Amygdala (tissue), 56 donors: Measurements from ENCODE around the gene GTF2A1.

ENCODE experiments used
- DNase-seq, 56 donors: peaks; one replicate each; lab custom pipeline; 2025; lab: John Stamatoyannopoulos, UW

Gene GTF2A1

DNA sequence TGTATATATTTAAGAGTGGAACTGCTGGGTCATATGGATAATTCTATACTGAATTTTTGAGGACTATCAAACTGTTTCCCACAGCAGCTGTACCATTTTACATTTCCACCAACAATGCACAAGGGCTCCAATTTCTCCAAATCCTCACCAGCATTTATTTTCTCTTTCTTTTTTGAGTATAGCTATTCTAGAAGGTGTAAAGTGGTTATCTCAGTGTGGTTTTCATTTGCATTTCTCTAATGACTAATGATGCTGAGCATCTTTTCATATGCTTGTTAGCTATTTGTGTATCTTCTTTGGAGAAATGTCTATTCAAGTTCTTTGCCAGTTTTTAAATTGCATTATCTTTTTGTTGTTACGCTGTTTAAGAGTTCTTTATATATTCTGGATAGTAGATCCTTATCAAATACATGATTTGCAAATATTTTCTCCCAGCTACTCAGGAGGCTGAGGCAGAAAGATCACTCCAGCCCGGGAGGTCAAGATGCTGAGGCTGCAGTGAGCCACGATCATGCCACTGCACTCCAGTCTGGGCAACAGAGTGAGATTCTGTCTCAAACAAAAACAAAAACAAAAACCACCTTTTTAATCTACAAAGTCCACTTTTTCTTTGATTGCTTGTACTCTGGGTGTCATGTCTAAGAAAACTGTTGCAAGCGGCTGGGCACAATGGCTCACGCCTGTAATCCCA, 32.8 kb downstream of the GTF2A1 start:
- DNase-seq: no peak

DNA sequence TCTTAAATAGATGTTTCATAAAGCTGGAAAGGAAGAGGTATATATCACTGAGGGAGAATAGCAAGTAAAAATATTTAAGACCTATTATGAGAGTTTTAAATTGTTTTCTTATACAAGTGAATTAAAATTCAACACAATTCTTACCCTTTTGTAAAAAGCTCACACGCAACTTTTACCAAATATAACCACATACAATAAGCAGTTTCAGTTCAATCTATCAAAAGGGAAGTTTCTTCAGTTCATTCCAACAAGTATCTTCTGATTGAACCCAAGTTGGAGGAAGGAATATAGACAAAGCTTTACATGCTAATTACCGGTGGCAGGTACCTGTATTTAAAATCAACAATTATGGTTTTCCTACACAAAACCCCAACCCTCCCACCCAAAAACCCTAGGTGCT, 41.1 kb downstream of the GTF2A1 start:
- DNase-seq: no peak

DNA sequence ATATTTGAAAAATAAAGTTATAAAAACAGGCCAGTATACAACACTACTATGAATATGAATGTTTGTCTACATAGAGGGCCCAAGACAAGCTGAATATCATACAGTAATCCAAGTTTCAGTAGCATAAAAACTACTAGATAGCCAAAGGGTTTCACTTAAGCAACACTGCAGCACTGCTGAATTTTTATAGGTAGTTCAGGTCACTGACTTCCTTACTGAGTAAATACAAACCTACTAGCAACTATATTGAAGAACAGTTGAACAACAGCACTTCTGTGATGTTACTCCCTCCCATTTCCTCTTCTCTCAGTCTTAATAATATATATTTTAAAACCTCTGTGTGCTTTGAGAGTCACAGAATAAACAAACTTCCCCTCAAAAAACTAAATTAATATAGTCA, 42.7 kb downstream of the GTF2A1 start:
- DNase-seq: no peak

DNA sequence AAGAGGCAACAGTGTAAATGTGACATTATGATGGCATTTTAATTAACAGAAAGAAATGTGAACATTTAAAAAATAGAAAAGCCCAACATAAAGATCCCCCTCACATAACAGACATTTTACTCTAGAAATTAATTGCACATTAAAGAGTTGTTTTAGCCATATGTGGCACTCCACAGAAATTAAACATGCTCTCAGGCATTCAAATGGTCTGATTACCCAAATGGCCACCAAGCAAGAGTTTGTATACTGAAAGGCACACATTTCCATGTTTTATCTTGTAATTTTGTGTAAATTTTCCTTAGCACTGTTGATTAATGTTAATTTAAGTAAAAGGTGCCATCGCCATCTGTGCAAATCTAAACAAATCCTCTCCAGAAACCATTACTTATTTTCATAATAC, 43.5 kb downstream of the GTF2A1 start:
- DNase-seq: no peak

DNA sequence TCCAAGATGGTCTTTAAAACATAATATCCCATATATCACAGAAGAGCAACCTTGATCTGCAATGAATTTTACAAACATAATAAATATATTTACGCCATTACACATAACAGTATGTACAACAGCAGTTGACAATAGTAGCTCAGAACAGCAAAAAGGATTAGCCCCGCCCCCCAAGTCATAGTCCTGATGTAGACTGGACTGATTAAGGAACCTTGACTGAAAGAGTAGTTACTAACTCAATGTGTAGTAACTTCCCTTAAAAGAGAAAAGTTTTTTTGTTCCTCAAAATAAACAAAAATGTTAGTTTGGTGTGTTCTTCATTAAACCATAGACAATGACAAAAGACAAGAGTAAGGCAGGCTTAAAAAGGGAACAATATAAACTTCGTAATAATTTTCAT, 44.5 kb downstream of the GTF2A1 start:
- peak in 4 of 56 donors; percentile 2 to 23 (median 6) for DNase-seq

DNA sequence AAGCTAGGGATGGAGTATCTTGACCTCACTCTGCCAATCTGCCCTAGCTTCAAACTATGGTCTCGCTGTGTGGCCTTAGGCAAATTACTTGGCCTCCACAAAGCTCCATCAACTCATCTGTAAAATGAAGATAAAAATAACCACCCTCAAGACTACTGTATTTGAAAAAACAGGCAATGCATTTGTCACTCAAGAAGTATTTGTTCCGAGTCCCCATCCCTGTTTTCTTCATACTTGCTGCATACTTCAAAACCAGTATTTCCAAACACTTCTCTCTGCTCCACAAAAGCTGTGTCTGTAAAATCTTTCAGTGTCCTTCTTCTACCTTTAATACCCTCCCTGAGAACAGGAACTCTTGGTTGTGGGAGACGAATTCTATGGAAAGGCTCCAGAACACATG, 47.9 kb downstream of the GTF2A1 start:
- DNase-seq: no peak

DNA sequence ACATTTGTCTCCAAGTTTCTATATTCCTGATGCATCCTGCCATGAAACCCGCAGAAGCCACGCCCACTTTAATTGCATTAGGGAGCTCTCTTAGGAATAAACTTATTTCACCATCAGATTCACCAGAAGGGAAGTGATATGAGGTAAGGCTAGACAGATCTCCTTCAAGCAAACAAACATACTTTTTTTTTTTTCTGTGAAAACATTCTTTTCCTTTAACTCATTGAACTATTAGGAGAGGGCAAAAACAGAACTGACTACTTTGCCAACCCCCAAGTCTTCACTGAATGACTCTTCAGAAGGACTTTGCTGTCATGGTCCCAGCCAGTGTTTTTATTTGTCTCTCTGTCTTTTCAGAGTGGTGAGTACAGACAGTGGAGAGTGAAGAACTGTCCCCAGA, 48.4 kb downstream of the GTF2A1 start:
- no peak for DNase-seq

DNA sequence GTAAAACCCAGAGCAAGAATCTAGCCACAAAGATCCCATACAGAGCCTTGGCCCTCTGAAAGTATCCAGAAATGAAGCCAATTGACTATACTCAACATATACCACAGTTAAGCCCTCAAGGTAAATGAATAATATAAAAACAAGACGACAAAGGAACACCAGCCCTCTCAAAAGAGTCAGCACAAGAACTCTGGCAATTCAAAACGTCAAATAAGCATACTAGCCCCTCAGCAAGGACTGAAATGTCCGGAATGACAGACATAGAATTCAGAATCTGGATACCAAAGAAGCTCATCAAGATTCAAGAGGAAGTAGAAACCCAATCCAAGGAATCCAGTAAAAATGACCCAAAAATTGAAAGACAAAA, 49.9 kb downstream of the GTF2A1 start:
- no peak for DNase-seq

DNA sequence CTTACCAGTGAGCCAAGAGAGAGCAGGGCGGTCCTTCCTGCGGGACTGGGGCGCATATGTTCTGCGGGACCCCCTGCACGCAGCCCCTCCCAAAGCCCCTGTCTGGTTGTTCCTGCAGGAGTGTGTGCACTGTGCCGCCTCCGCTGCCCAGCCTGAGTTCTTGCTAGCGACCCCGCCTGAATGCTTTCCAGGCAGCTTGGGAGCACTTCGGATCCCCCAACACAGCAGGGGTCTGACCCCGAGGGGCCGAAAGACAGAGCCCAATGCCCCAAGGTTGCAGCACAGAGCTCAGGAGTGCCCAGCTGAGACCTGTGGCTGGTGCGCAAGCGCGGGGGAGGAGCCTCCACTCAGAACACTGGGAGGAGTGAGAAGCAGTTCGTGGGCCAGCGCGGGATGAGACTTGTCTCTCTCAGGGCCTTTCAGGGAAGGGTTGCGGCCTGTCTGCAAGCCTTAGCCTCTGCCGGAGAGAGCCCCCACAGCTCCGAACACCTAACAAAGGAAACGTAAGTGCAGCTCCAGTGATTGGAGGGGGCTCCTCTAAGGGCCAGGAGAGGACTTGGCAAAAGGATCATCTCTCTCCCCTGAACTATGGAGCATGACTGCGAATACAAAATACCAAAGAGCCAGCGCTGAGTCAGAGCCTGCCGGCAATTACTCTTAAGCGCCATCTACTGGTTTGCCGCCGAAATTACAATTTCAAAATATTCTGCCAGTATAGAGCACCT, 50.5 kb downstream of the GTF2A1 start:
- peak; percentile 72 to 96 (median 90) for DNase-seq

DNA sequence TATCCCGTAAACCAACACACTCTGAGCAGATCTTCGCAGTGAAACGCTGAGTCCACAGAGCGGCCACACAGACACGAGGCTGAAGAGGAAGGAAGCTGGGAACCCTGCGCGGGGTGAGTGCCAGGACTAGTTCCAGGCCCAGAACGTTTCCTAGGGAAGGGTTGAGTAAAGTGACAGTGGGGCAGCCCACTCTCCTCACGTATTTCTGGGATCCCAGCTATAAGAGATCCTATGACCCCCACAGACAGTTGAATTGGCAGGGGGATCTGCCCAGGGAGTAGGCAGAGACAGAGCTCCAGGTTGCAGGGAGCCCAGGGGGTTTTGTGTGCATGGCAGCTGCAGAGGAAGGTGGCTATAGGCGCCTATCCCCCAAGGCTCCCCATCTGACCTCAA, 51.1 kb downstream of the GTF2A1 start:
- peak in 45 of 56 donors; percentile 11 to 82 (median 56) for DNase-seq

DNA sequence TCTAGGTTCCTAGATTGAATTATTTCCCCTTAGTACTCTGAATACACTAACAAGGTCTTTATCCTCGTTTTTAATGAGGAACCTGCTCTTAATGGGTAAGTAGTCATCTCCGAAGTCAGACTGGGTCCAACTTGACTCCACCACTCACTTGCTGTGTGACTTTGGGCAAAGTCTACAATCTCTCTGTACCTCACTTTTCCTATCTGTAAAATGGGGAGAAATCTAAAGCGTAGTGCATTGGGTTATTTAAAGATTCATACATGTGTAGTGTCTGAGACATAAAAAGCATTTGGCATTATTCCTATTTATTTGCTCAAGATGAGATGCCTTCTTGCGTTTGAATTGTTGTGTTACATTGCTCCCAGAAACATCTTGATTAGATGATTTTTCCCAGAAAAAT, 51.5 kb downstream of the GTF2A1 start:
- DNase-seq: no peak

DNA sequence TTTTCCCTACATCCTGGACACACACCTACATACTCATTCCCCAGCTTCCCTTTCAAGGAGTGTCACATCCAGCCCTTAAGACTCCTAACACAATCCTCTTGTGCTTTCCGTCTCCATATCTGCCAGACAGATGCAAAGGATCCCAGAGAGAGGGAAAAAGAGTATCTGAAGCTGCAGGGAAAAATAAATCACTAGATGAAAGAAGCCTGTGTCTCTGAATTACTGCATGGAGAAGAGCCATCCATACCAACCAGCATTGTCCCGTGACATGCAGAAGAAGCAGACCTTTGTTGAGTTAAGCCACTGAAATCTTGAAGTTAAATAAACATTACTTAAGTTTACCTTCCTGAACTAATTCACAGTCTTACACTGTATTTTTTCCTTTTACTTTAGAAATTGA, 54.6 kb downstream of the GTF2A1 start:
- peak in 1 of 56 donors; percentile 9 for DNase-seq

DNA sequence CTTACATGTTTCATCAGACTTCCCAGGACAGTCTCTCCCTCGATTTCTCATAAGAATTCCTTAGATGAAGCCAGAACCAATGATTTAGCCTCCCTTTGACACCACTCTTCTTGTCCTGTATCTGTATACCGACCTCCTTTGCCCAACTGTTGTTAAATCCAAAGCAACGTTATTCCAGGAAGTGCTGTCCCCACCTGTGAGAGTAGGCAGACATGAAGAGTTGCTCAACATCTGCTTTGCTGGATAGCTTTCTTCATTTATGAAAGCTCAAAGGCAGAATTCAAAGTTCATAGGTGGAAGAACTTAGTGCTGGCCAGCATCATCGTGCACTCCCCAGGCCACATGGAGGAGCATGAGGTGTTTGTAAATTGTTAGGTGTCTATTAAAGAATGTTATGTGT, 55.6 kb downstream of the GTF2A1 start:
- no peak for DNase-seq

DNA sequence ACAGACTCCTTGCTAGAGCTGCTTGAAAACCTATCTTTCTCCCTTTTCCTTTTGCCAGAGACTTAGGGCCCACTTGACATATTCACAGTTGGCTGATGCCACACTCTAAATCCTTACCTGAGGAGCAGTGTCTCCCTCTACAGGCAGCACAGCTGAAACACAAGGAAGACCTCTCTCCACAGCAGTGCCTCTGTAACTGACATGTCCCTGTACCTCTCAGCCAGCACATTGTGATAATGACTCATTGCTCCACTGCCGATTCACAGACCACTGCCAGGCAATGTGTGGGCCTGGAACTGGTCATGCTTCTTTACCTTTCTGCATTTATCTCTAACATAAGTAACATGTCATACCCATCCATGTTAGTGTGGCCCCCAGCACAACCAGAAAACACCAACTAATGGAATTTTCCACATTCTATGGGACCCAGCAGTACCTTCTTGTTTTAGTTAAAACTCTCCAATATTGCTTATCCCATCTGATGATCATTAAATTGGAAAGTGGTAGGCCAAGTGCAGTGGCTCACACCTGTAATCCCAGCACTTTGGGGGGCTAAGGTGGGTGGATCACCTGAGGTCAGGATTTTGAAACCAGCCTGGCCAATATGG, 56.5 kb downstream of the GTF2A1 start:
- peak in 10 of 56 donors; percentile 1 to 38 (median 14) for DNase-seq

DNA sequence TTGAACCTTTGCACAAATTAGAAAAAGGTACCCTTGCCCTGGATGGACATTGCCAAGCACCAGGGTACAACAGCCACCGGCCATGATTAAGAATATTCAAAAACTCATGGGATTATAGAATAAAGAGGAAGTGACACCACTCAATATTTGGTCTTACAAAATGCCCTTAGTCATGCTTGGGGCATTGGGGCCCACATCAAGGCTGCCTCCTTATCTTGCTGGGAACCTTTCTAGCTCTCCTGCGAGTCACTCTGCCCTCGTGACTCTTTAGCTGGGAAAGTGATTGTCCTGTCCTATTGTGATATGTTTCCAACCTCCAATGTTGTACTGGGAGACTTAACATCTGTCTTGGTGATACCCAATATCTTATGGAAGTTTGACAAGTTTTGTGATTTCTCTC, 57.8 kb downstream of the GTF2A1 start:
- DNase-seq: no peak

DNA sequence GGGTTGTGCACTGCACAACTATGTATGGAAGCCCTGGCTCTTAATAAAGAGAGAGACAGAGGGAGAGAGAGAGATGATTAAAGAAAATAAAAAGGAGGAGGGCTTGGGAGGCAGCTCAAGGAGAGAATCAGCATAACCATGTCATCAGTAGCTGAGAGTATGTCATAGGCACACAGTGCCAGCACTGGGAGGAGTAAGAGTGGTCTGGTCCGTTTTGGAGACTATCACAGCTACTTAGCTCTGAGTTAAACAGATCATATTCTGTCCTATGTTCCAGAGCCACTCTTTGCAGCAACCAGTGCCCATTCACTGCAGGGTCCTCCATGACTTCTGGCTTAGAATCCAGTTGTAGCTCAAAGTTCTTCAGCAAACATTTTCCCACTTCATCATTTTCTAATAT, 59.0 kb downstream of the GTF2A1 start:
- DNase-seq: no peak

DNA sequence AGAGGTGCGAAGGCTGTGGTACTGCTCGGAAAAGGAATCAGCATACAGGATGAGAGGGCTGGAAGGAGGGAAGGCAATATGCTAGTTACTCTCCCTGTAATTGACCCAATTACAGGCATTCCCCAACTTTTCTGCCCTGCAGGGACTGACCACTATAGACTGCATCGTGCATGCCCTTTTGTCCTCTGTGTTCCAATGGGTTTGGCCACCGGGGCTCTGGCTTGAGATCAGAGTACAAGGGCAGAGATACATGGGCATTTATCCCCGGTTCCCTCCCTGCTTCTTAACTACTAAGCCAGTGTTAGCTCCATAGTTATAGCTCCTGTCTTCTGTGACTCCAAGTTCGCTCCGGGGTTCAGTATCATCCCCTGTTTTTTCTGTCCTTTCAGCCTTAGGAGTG, 59.7 kb downstream of the GTF2A1 start:
- no peak for DNase-seq

DNA sequence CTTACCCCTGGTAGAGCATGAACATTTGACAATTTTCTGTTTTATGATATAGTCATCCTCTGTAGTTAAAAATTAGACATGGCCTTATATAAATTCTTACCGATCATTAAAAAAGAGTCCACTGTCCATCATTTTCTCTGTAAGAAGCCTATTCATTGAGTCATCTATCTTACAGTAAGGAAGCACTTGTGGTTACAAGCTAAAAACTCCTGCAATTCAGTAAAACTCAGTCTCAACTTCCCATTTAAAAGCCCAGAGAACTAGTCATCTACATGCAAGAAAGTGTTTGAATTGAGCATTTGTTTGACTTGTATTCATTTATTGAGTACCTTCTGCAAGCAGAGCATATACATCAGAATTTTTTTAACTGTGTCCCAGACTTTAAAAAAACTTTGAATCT, 63.3 kb downstream of the GTF2A1 start:
- DNase-seq: no peak

DNA sequence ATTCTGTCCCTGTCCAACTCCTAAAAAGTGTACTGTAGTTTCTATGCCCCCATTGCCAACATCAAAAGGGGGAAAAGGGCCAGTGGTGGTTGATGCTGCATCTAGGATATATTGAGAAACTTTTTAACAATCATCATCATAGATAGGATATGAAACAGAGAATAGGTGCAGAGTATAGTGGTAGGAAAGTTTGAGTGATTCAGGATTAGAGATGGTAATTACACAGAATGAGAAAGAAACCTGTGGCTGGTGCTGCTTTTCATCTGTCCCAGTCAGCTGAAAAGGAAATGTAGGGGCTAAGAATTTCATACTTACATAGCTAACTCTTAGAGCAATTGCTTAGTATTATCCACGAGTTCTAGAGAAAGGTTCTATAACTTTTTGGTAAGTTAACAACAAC, 67.6 kb downstream of the GTF2A1 start:
- no peak for DNase-seq

DNA sequence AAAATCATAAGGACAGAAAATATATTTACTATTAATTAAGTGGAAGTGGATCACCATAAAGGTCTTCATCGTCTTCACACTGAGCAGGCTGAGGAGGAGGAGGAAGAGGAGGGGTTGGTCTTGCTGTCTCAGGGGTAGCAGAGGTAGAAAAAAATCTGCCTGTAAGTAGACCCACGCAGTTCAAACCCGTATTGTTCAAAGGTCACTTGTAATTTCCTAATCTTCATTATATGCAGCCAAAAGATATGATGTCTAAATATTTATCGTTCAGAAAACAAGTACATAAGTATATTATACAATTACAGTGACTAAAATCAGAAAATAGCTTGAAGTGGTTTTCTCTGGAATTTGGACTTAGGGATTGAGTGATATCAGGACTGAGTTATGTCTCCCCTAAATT, 72.1 kb downstream of the GTF2A1 start:
- no peak for DNase-seq

DNA sequence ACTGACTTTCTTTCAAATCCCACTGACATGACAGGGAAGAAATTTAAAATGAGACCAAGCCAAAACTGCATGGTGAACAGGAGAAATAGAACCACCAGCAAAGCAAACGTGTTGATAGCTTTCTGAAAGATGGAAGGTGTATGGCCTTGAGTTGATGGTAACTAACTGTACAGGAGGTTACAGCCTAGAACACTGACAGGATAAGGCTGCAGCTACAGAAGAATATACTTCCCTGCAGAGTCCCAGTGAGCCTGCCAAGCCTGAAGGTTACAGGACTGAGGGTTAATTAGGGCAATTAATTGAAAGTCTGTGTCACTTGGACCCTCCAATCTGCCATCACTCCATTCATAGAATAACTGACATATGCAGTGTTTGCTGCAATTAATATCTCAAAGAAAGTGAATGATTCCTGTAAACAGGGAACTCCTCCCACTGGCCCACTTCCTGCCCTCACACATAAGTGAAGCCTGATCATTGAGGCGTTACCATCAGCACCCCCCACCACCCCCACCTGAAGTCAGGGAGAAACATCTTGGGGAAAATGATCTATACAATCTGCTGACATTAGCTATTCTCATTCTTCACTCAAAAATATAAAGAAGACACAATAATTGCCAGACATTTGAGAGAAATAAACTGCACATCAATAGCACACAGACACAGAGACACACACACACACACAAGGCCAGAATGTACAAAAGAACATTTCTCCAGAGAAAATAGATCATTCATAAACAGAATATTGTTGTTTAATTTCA, 73.4 kb downstream of the GTF2A1 start:
- no peak for DNase-seq
